HepG2 (cell line): ENCODE results near the gene SYNGAP1. TPM values are rescaled to one million over a fixed set of nuclear protein-coding genes. Genes with fewer than 3 reads are reported as not detected.

Experiments used
- ATAD3A ChIP-seq: sonication (generic); formaldehyde crosslinking; IDR thresholded peaks from 2 replicates; pipeline ENCODE4 v1.4.0; 2020; ENCODE audit warnings: missing genetic modification reagents
- BORCS8-MEF2B ChIP-seq: sonication (generic); formaldehyde crosslinking; IDR thresholded peaks from 2 replicates; pipeline ENCODE4 v1.8.0; 2022; ENCODE audit warnings: mild to moderate bottlenecking, missing genetic modification reagents
- BRCA1 ChIP-seq: sonication (generic); formaldehyde crosslinking; IDR thresholded peaks from 2 replicates; pipeline ENCODE4 v1.4.0; 2020; ENCODE audit warnings: missing genetic modification reagents
- CREB3 ChIP-seq: sonication (generic); formaldehyde crosslinking; IDR thresholded peaks from 2 replicates; pipeline ENCODE4 v1.5.0; 2020; ENCODE audit warnings: missing genetic modification reagents
- FOXA3 ChIP-seq: IDR thresholded peaks from 2 replicates; pipeline ENCODE4 v1.6.1; 2016; ENCODE audit warnings: missing genetic modification reagents, missing compliant biosample characterization
- FOXJ3 ChIP-seq: sonication (generic); formaldehyde crosslinking; IDR thresholded peaks from 2 replicates; pipeline ENCODE4 v1.4.0; 2020; ENCODE audit warnings: missing genetic modification reagents, mild to moderate bottlenecking, borderline replicate concordance
- GZF1 ChIP-seq: sonication (generic); formaldehyde crosslinking; IDR thresholded peaks from 2 replicates; pipeline ENCODE4 v1.5.1; 2020; ENCODE audit warnings: mild to moderate bottlenecking, missing genetic modification reagents
- HNRNPLL ChIP-seq: fragments of 200-400 bp; formaldehyde crosslinking; IDR thresholded peaks from 2 replicates; pipeline ENCODE4 v1.6.1; 2017; ENCODE audit warnings: mild to moderate bottlenecking, low read depth, low read length; ENCODE audit not compliant: poor library complexity, severe bottlenecking
- HOXA5 ChIP-seq: sonication (generic); formaldehyde crosslinking; IDR thresholded peaks from 2 replicates; pipeline ENCODE4 v1.4.0; 2020; ENCODE audit warnings: missing genetic modification reagents
- KDM1A ChIP-seq: IDR thresholded peaks from 2 replicates; pipeline ENCODE4 v1.6.1; 2016; ENCODE audit warnings: missing compliant biosample characterization
- KMT2A ChIP-seq: sonication (generic); formaldehyde crosslinking; IDR thresholded peaks from 2 replicates; pipeline ENCODE4 v1.4.0; 2020; ENCODE audit warnings: missing genetic modification reagents
- STAG1 ChIP-seq: sonication (generic); formaldehyde crosslinking; IDR thresholded peaks from 2 replicates; pipeline ENCODE4 v1.4.0; 2020; ENCODE audit warnings: missing genetic modification reagents
- ZBTB21 ChIP-seq: sonication (generic); formaldehyde crosslinking; IDR thresholded peaks from 2 replicates; pipeline ENCODE4 v1.4.0; 2020; ENCODE audit warnings: missing genetic modification reagents
- ZFY ChIP-seq: sonication (generic); formaldehyde crosslinking; IDR thresholded peaks from 2 replicates; pipeline ENCODE4 v1.4.0; 2020; ENCODE audit warnings: missing genetic modification reagents
- ZHX2 ChIP-seq, 2 experiments: sonication (generic) in 1 of 2; formaldehyde crosslinking in 1 of 2; IDR thresholded peaks; 2 replicates each; pipeline versions ENCODE4 v1.6.1 to v1.9.0; 2014 to 2022; ENCODE audit warnings: antibody characterized with exemption in 1 of 2, borderline replicate concordance in 1 of 2, inconsistent platforms in 1 of 2, low read depth in 1 of 2, missing genetic modification reagents in 1 of 2
- ZNF570 ChIP-seq: sonication (generic); formaldehyde crosslinking; IDR thresholded peaks from 2 replicates; pipeline ENCODE4 v1.4.0; 2020; ENCODE audit warnings: mild to moderate bottlenecking, missing genetic modification reagents, borderline replicate concordance
- ZNF597 ChIP-seq: sonication (generic); formaldehyde crosslinking; IDR thresholded peaks from 2 replicates; pipeline ENCODE4 v1.5.0; 2020; ENCODE audit warnings: missing genetic modification reagents
- ZNF891 ChIP-seq: sonication (generic); formaldehyde crosslinking; IDR thresholded peaks from 2 replicates; pipeline ENCODE4 v1.5.0; 2020; ENCODE audit warnings: mild to moderate bottlenecking, missing genetic modification reagents
- ZUFSP ChIP-seq: sonication (generic); formaldehyde crosslinking; IDR thresholded peaks from 2 replicates; pipeline ENCODE4 v1.9.0; 2021; ENCODE audit warnings: missing genetic modification reagents, mild to moderate bottlenecking, borderline replicate concordance
- polyA plus RNA-seq, 8 experiments: library from polyadenylated mRNA; depleted of rRNA in 3 of 8; stranded (reverse) in 7 of 8; unstranded in 1 of 8; fragments of >200 nt; fragmentation: Illumina TruSeq in 4 of 8; extraction: Trizol in 4 of 8; gene quantifications; 2 replicates each; pipeline versions ENCODE4 v1.2.1 to v1.2.3, GENCODE V29; 2011 to 2016; ENCODE audit warnings: low read depth in 4 of 8, missing spikeins in 1 of 8, mixed read lengths in 1 of 8; ENCODE audit not compliant: insufficient read depth in 1 of 8
- total RNA-seq, 5 experiments: library from RNA; depleted of rRNA; stranded (reverse); fragments of >200 nt; fragmentation: Illumina TruSeq; extraction: Trizol; gene quantifications; 2 replicates each; pipeline ENCODE4 v1.2.3, GENCODE V29; 2016; ENCODE audit warnings: low read depth in 1 of 5

The SYNGAP1 gene
- total and polyA plus RNA-seq, 2 of the 13 experiments (the other 11 are each of a cell fraction or from before 2014, with no cell fraction given), result 0.75 to 1.1 TPM

- no peak for TF ChIP-seq ZUFSP (CRISPR knock-in tag)
- no peak for TF ChIP-seq ZNF597
- TF ChIP-seq ATAD3A (CRISPR knock-in tag), result no peak
- TF ChIP-seq BORCS8-MEF2B (CRISPR knock-in tag), result peak; percentile 93
- TF ChIP-seq FOXA3 (CRISPR knock-in tag), result peak; percentile 71
- peak; percentile 94; the same call in 1 of the 2 replicates for TF ChIP-seq HOXA5 (CRISPR knock-in tag)
- no peak; the same call in none of the 2 replicates for TF ChIP-seq STAG1 (CRISPR knock-in tag)
- TF ChIP-seq HNRNPLL, result peak; percentile 86
- 0 out of 2 replicates have a peak, but pooled peaks have one; percentile 17 for TF ChIP-seq CREB3
- TF ChIP-seq FOXJ3, result peak; percentile 73; the same call in 1 of the 2 replicates
- TF ChIP-seq KMT2A (CRISPR knock-in tag), result peak; percentile 91
- no peak; the same call in 1 of the 2 replicates for TF ChIP-seq BRCA1 (CRISPR knock-in tag)
- peak; percentile 98 for TF ChIP-seq ZFY (CRISPR knock-in tag)
- 0 out of 2 replicates have a peak, but pooled peaks have one; percentile 25 for TF ChIP-seq KDM1A (CRISPR knock-in tag)
- TF ChIP-seq ZNF570 (CRISPR knock-in tag), result 0 out of 2 replicates have a peak, but pooled peaks have one; percentile 84
- peak; percentile 62; the same call in 1 of the 2 replicates for TF ChIP-seq GZF1 (CRISPR knock-in tag)
- peak; percentile 95 for TF ChIP-seq ZNF891 (CRISPR knock-in tag)
- peak; percentile 55; the same call in 1 of the 2 replicates for TF ChIP-seq ZHX2 (IDR thresholded peaks at IDR 0.05; ENCODE audit: low read depth)
- peak; percentile 18; the same call in 1 of the 2 replicates for TF ChIP-seq ZHX2 (CRISPR knock-in tag; IDR thresholded peaks at IDR 0.05; ENCODE audit: borderline replicate concordance)
- TF ChIP-seq ZBTB21 (CRISPR knock-in tag), result no peak; the same call in 1 of the 2 replicates
These were observed 34.4 kb downstream of the SYNGAP1 start, which contains the start of gene ZBTB9 (continued) for GRCh38 chr6:33454009-33454946.
